ENCODE results near the gene FAM227A. TPM values are rescaled to one million over a fixed set of nuclear protein-coding genes. Genes with fewer than 3 reads are reported as not detected.

FAM227A gene
- total RNA-seq (2014; rRNA removed; shearing (Covaris generic)) = 0.23 and 0.33 TPM in 2 replicates

DNA sequence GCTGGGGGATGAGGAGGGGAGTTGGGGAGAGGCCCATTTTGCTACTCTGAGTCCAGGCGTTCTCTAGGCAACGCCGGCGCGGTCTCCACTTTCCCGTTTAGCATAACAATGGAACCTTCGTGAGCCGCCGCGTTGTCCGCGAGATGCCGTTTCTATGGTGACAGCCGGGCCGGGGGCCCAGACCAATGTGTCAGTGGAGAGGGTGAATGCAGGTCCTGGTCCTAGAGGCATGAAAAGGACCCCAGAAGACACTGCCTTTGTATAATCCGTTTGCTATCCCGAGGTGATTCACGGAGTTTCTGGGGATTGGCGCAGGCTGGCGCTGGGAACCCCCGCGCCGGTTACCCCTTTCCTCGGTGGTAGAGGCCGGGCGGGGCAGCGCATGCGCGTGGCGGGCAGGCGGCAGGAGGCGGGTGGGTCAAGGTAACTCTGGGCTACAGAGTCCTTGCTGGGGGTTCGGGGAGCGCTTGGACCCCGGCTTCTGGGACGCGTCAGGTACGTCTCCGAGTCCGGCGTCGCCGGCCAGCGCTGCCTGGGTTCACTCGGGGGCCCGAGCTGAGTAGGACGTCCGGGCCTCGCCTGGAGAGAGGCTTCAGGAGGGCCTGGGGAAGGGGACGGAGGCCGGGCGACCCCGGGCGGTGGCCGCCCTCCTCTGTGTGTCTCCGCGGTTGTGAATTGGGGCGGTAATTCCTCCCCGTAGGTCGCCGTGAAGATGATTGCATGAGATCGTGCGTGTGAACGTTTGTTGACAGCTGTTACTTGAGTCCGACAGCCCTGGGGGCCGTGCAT, at the start of gene FAM227A, which contains the start of gene CBY1:
FAM227A (minus strand) TSS at position 137 of the 789 bp plus-strand sequence. CDS start 6,224 bp downstream, outside the sequence.
CBY1 (plus strand) TSS at position 383 of the 789 bp plus-strand sequence. CDS start 11,417 bp downstream, outside the sequence.
- peak; percentile 81 for DNase-seq (ENCODE audit: low spot score)

DNA sequence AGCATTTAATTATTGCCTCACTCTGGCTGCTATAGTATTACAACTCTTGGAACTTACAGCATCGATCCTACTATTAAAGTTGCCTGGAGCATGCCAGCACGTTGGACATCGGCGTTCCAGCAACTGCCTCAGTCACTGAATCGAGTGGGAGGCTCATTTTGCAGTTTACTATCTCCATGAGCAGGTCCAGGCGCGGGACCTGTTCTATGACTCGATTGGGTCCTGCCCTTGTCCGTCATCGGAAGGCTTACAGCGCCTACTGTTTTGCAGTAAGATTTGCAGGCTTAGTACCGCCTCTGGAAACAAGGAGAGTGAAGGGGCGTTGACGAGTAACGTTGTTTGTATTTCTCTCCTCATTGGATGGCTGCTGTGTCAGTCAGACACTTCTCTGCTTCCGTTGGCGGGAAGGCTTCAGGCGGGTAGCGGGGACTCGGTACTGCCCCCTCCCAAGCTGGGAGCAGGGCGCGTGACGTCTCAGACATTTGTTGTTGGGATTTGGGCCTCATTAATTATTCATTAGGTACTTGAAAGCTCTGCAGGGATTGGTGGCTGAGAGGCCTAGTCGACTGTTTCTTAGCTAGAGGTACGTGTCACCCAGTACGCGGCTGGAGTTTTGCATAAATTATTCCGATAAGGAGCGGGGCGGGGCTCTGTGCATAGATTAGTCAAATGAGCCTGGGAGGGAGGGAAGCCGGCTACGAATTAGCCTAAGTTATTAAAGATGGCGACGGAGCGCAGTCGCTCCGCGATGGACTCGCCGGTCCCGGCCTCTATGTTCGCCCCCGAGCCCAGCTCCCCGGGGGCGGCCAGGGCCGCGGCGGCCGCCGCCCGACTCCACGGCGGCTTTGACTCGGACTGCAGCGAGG, 49.3 kb upstream of the FAM227A start, which contains the start of gene GTPBP1:
GTPBP1 (plus strand) TSS at position 710 of the 866 bp plus-strand sequence; CDS start at position 722, 12 bp downstream.
- peak; percentile 100 for DNase-seq (ENCODE audit: low spot score)

DNA sequence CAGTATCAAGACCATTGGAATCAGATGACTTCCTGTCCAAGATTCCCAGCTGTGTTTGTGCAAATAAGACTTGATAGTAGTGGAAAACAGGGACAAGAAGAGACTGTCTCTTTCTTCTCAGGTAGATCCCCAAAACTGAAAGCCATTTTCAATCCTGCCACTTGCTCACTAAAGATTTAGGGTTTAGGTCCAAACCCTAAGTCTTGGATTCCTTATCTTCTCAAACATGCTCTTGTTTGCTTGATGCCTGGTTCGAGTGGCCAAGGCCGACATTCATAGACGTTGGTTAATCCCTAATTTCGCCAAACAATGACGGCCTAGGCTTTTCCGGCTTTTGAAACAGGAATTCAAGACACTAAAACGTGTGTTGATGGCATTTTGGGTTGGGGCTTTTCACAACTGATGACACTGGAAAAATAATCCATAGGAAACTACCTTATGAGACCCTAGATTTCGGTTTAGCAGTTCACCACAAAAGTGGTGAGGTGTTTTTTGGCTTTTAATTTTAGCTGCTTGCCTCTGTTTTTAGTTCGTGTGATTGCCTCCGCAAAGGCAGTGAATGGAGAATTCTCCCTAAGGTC, 48.6 kb upstream of the FAM227A start:
- DNase-seq (ENCODE audit: low spot score) = no peak

DNA sequence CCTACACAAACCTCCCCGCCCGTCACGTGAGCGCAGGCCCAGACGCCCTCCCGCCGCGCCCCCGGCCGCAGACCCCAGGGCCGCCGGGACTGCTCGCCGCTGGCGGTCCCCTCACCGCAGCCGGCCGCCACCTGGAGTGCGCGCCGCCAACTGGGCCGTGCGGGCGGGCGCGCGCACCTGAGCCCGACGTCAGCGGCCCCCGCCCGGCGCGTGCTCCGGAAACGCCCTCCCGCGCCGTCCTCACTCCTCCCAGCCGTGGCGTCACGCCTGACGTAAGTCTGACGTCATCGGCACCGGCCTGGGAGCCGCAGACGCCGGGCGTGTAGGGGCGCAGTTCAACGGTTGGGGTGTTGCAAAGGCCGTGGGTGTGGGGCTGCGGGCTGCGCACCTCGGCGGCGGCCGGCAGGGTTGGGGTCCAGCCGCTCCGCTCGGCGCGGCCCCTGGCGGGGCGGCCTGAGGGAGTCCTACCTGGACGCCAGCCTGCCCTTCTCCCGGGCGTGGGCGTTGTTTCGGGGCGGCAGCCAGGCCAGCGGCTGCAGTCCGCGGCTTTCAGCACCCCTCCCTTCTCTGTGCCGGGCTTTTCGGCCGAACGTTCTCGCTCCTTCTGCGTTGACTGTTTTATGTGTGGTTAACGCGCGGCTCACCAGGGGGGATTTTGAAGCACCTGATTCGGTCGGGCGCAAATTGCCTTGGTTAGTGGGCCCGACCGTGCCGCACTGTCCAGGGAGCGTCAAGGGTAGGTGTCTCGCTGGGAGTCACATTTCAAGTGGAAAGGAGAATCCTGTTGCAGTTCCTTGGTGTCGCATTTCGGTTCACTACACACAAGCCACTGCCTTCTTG, 44.8 kb upstream of the FAM227A start, which contains the start of gene JOSD1:
JOSD1 (minus strand) TSS at position 155 of the 840 bp plus-strand sequence. CDS start 956 bp downstream, outside the sequence.
- peak; percentile 89 for DNase-seq (ENCODE audit: low spot score)

DNA sequence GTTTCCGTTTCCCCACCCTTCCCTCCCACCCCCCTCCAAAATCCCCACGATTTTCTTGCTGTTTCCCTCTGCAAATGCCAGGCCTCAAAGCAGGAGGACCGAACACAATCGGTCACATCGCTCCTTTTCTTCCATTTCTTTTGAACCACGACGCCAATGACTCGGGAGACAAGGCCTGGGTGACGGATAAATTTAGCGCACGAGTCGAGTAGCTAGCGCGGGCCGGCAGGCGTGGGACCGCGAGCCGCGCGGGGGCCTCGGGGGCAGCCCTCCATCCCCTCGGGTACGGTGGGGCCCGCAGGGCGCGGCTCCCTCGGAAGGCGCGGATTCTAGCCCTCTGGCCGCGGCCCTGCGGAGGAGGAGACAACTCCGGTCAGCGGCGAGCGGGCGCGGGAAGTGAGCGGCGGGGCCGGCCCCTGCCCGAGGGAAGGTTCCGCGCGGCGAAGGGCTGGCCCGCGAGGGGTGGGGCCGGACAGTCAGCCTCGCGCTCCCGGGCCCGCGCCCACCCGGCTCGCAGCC, 44.1 kb upstream of the FAM227A start:
- no peak for DNase-seq (ENCODE audit: low spot score)

DNA sequence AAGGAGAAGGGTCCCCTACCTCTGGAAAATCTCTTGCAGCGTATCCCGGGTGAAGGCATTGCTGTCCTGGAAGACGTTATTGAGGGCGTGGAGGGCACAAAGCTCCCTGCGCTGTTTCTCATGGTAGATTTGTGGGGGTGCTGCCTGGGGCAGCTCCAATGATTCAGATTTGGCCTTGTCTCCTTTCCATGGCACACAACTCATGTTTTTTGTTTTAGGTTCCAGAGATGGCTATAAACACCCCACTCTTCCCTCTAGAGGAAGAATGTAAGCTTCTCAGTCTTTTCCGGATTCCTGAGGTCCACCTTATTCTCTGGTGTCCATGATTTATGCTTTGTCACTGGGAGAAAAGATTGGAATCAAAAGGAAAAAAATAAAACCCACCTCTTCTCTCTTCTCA, 43.6 kb upstream of the FAM227A start:
- DNase-seq (ENCODE audit: low spot score) = no peak

DNA sequence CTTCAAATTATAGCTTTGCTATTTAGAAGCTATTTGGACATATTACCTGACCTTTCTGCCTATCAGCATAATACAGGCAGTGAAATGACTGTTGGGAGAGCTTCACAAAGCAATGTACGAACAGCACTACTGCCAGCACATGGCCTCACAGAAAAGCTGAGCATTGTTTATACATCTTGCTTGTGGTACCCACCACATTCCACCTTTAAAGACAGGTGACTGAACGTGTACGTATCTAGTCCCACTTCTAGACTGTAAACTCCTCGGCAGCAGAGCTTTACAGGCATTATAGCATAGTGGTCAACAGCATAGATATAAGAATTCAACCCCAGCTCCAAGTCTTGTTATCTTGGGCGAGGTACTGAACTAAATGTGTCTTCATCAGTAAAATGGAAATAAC, 43.0 kb upstream of the FAM227A start:
- DNase-seq (ENCODE audit: low spot score) = no peak

DNA sequence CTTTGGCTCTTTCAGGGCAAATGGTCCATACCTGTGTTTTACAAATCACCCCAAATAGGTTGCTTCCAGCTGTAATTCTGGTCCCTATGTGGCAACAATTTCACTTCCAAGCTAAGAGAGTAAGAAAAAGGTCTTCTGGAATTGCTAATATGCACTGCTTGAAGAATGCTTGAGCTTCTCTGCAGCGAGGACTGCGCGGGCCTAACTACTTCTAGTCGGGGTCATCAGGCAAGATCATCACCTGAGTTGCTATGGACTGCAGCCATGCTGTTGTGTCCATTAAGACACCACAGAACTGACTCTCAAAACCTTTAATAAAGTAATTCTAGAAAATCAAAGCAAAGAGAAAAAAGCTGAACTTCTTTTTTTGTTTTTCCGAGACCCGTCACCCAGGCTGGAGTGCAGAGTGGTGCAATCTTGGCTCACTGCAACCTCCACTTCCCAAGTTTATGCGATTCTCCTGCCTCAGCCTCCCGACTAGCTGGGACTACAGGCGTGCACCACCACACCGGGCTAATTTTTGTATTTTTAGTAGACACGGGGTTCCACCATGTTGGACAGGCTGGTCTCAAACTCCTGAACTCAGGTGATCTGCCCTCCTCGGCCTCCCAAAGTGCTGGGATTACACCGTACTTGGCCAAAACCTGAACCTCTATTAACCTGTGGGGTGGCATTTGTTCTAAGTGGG, 42.4 kb upstream of the FAM227A start:
- DNase-seq (ENCODE audit: low spot score) = no peak

DNA sequence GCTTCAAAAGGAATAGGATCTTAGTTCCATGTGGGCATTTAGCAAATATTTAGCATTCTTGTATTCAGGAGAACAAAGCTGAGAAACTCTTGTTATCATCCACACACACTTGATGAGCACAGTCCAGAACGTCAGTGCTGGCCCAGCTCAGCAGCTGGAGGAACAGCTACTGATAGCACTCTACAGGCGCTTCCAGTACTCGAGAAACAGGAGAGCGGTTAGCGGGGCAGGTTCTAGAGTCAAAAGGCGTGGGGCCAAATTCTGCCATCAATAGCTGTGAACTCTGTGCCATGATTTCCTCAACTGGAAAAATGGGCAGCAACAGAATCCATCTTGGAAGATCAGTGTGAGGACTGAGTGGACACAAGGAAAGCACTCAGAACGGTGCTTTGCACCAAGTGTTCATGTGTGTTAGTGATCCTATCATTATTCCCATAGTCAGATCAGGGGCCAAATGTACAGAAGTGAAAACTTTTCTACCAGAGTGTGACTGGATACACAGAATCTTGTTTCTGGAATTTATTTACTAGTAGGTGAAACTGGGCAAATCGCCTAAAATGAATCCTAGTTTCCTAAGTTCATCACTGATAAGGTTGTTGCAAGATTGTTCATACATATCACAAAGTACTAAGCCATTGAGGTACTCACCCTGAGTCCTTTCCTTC, 41.4 kb upstream of the FAM227A start:
- DNase-seq (ENCODE audit: low spot score) = no peak

DNA sequence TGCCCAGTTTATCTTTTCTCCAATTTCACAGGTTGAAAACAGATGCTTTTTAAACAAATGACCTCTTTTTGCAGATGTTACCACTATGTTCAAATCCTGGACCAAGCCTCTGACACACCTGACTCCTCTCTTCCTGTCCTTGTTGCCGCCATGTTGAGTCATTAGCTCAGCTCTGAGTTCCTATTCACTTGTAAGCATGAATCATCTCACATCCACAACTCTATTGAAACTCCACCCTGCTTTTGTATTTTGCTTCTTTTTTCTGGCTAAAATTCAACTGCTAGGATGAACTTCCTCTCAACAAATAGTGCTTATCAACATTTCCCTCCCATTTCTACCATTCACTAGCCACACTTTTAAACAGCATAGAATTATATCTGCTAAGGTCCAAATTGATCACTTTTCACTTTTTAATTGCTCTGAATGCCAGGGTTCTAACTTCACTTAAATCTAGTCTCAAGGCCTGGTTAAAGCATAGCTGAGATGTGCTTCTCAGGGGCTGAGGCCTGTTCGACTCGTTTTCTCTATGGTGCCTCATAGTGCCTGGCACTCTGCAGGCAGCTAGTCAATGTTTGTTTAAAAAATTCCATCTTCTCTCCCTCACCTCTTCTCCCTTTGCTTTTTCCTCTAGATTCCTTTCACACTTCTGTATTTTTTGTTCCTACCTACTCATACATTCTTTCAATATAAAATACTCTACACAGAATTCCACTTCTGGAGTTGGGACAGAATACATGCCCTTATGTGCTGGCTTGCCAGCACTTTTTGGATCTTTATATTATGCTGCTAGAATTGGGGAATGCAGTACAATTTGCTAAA, 40.6 kb upstream of the FAM227A start:
- DNase-seq (ENCODE audit: low spot score) = peak; percentile 51

DNA sequence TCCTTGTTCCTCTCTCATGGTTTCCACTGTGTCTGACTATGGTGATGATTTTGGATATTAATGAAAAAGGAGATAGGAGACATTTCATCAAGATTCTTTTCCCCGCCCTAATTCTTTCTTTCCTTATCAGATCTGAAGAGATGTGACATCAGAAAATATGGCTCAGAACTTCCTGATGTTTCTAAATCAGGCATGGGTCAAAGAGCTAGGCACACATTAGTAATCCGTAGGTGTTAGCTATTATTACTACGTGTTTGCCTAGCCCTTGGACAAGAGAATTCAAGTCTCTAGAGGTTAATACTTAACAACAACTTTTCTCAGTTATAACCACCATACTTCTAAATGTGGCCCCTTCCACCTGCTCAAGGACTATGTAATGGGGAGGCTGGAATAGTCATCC, 38.7 kb upstream of the FAM227A start:
- no peak for DNase-seq (ENCODE audit: low spot score)

DNA sequence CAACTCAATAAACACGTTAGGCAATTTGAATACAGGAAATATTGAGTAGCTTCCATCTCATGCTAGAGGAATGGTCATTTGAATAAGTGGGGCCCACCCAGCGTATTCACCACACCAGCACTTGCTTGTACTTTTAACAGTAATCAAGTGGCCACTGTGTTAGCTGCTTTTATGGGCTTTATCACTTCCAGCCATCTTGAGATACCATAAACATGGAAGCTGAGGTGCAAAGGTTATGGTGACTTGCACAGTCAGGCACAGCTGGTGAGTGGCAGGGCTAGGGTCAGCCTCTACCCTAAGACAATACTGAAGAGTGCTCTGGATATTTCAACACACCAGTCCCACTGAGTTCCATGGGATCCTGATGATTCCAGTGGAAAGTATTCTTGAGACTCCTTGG, 37.9 kb upstream of the FAM227A start:
- DNase-seq (ENCODE audit: low spot score) = no peak

DNA sequence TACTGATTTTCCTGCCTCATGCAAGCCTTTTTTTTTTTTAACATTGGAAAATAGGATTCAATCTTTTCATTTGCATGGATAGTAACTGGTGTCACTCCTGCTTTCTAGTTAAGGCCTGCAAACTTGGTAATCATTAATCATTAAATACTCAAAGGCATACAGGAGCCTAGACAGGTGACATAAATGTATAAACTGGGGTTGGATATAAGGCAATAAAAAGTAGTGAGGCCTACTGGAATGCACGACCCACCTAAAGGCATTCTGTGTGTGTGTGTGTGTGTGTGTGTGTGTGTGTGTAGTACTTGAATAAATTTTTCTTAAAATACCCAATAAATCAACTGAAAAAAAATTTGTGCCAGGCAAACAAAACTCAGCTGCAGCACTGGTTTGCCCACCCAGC, 33.5 kb upstream of the FAM227A start:
- DNase-seq (ENCODE audit: low spot score) = no peak

DNA sequence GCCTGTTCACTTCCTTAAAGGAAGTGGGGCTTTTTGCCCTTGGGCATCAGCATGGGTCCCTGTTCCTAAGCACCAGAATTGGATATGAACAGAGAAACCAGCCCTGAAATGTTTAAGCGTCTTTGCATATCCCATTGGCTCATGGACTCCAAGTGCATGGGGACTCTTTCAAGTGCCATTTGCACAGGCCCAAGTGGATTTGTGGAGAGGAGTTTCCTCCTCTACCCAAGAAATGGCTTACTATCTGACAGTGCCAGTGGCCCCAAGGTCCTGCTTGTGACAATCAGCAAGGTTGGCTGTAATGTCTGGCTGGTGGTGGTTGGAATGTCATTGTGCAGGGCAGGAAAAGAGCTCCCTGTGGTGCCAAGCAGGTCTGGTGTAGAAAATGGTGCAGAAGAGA, 29.6 kb upstream of the FAM227A start:
- DNase-seq (ENCODE audit: low spot score) = no peak

DNA sequence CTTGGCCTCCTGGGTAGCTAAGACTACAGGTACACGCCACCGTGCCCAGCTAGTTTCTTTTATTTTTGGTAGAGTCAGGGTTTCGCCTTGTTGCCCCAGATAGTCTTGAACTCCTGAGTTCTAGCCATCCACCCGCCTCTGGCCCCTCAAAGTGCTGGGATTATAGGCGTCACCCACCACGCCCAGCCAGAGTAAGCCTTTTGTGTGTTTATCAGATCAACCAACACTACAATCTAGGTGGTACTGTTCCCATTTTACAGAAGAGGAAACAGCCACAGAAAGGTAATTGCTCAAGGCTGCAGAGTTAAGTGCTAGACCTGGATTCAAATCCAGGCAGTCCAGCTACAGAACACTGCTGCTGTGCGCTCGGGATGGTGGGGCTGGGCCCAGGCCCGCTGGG, 28.7 kb upstream of the FAM227A start:
- no peak for DNase-seq (ENCODE audit: low spot score)

DNA sequence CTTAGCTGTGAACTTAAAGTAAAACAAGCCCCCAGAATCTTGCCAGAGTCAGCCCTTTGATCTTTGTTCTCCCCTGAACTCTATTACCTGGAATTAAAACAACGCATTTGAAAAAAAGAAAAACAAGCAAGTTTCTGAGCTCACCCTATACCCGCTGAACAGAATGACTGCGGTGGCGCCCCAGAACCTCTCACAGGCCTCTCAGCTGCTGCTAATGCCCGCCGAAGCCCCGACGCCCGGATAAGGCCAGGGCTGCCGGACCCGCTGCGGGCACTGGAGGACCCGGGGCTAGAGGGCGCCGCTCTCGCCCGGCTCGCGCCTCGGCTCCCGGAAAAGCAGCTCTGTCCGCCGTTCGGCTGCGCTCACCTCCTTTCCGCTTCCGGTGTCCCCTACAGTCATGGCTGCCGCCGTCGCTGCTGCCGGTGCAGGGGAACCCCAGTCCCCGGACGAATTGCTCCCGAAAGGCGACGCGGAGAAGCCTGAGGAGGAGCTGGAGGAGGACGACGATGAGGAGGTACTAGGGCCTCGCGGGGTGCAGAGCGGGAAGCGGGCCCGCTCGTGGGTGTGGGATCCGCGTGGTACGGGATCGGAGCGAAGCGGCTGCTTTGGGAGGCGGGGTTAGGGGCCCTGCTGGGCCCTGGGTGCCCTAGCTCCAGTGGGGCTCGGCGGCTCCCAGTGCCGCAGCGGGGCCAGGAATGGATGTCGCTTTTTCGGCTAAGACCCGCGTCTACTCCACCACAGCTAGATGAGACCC, 25.6 kb upstream of the FAM227A start, which contains the start of gene TOMM22:
TOMM22 (plus strand) TSS at position 376 of the 754 bp plus-strand sequence; CDS start at position 398, 22 bp downstream.
- DNase-seq (ENCODE audit: low spot score) = peak; percentile 76

DNA sequence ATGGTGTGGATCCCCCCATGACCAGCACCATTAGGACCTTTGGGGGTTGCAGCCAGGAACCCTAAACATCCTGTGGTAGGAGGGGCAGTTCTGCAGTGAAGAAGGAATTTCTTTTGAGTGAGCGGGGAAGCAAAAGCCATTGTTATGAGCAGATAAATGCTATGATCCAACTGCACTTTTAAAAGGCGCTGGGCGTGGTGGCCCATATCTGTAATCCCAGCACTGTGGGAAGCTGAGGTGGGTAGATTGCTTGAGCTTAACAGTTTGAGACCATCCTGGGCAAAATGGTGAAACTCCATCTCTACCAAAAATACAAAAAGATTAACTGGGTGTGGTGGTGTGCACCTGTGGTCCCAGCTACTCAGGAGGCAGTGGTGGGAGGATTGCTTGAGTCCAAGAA, 19.6 kb upstream of the FAM227A start:
- no peak for DNase-seq (ENCODE audit: low spot score)

DNA sequence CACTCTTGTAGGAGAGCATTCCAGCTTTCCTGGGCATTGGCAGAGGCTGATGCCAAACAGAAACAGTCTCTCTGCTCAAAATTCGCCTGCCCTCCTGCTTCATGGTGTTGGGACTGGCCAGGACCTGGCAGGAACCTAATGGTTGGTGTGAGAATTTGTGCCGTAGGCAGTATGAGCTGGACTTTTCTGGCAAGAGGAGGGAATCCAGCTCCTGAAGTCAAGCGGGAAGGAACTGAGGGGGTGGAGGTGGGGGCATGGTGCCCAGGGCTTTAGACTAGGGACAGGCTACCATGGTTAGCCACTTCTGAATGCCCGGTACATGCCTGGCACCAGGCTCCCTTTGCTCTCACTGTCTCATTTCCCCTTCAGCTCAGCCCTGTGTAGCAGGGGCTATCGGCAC, 18.7 kb upstream of the FAM227A start:
- DNase-seq (ENCODE audit: low spot score) = no peak

All from H4 (cell line).